GM19025 (cell line): ENCODE results near the gene NGFR.

Experiments used
- ATAC-seq: cut with Tn5 transposase; IDR thresholded peaks from one replicate; pipeline ENCODE4 v1.9.1; 2021; ENCODE audit warnings: mild to moderate bottlenecking, low read depth, moderate library complexity; ENCODE audit not compliant: unreplicated experiment

NGFR gene

GRCh38 chr17:49557312-49558024 lies 62.4 kb downstream of the NGFR start:
- no peak for ATAC-seq
